IPS DF 19.7 (cell line): ENCODE measurements around the gene TRHDE.

Source experiments
- DNase-seq: peaks from one replicate; pipeline ENCODE4 v3.0.0-alpha.2; 2013; ENCODE audit warnings: low read depth, low spot score

TRHDE gene

DNA sequence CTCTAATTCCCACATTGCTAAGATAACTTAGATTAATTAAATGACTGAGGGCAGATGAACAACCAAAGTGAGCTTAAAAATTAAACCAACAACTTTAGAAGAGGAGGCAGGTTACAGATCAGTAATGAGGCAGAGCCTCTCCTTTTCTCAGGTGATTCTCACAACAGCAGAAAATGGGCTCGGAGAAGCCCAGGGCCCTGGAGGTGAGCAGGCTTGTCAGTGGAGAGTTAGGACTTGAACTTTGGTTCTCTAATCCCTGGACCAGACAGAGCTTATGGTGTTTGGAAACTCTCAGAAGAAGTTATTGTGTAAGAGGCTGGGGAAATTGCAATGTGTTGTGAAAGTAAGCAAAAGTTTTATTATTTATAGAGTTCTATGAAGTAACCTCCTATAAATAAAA is 2.8 kb downstream of the TRHDE start:
- DNase-seq, result no peak

DNA sequence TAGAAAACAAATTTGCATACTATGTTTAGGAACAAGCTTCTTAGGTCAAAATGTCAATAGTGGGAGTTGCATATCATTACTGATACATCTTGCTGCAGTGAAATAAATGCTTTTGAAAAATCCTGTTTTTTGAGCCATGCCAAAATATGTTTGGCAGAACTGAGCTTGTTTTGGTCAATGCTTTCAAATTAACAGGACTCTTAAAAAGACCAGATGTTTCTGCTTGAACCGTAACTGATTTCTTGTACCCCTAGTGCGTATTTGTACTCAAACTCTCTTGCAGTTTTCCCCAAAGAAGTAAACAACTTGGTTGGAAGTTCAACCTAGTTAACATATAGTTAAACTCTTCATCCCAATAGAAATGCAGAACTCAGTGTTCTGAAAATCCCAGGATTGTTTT is 3.4 kb downstream of the TRHDE start:
- DNase-seq, result no peak

DNA sequence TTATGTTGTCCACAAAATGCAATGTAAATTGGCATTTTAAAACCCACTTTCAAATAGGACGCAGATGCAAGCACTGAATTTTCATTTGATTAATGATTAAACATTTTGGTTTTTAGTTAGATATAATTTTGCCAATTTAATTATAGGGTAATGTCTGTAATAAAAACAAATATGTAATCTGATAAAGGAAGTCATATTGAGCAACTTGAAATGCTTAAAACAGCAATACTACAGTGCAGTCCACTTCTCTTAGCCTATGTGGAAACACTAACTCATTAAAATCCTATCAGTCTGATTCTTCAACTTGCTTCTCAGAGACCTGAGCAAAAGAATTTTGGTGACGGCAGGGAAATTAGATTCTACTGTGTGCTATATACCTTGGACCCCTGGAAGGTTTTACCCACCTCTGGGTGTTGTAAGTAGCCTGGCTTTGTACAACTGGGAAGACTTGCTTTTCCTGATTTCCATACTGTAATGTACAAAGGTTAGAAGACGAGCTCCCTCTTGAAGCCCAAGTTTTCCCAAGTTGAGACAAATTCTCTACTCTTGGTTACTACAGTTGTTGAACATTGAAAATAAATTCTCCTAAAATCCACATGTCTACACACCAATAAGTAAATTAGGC is 4.1 kb downstream of the TRHDE start:
- no peak for DNase-seq

DNA sequence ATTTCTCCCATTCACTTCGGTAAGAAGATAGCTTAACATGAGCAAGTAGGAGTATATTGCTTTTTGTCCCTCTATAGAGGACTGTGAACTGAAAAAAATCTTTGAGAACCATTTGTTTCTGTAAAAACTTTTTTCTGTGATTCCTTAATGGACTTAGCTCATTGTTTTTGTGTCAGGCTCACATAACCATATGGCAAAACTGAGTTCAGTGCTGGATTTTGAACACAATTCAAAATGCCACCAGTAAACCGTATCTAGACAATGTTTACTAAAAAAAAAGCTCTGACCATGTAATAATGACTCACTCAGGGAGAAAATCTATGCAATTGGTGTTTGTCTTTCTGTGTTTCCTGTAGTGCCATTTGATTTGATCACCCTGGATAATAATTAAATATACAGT is 5.2 kb downstream of the TRHDE start:
- DNase-seq, result no peak

DNA sequence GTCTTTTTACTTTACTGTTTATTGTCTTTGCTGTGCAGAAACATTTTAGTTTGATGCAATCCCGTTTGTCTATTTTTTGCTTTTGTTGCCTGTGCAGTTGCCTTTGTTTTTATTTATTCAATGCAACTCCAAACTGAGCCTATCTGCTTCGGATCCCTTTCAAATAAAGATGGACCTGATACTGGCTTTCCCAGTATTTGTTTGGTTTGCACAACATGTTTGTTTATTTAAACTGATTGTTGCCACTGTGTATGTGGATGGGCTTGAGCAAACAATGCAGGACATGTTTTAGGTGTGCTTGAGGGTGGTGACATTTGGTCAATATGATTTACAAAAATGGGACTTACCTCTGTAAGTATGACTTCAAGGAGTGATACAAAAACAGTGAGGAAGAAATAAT is 6.7 kb downstream of the TRHDE start:
- DNase-seq, result no peak

DNA sequence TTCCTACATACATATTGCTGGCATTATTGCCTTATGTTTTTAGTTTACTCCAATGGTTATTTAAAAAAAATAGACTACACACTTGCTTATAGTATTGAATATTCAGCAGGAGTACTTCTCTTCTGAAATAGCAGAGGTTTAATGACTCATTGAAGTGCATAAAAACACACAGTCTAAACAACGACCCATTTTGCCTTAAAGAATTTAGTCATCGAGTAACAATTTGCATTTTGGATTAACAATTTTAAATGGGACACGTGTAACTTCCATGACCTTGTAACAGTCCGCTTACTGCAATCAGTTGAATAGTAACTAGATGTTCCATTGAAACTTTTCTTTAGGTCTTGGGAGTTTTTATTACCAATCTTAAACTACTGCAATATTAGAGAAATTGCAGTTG is 9.0 kb downstream of the TRHDE start:
- DNase-seq, result no peak

DNA sequence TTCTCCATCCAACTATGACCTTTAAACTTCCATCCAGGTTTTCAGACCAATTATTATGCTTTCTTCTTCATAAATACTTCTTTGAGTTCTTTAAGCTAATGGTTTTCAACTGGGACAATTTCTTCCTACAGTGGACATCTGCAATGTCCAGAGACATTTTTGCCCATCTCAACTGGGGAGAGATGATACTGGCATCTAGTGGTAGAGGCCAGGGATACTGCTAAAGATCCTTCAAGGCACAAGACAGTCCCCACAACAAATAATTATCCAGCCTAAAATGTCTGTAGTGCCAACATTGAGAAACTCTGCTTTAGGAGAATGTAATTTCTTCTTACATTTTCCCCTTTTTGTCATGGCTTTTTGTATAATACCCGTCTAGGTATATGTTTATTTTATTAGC is 10.6 kb downstream of the TRHDE start:
- DNase-seq, result no peak

DNA sequence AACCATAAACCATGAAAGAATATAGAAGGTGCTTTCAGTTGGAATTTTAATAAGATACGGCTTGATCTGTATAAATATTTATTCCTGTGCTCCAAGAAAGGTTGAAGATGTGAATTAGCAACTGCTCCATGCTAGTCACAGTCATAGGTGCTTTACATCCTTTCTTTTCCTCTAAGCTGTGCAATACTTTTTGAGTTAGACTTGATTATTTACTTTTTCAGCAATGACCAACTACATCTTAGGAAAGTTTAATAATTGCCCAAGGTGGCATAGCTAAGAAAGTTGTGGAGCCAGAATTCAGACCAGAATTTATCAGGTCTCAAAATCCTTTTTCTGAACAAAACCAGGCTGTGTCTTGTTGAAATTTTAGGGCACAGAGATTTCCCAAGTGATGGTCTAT is 13.7 kb downstream of the TRHDE start:
- DNase-seq, result no peak

DNA sequence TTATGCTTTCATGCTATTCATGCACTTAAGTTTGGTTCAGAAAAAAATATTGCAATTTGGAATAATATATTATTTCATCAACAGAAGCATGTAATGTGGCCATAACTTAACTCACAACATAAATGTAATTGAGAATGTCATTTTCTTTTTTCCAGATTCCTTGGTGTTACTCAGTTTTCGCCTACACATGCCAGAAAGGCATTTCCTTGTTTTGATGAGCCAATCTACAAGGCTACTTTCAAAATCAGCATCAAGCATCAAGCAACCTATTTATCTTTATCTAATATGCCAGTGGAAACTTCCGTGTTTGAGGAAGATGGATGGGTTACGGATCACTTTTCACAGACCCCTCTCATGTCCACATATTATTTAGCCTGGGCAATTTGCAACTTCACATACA is 14.4 kb downstream of the TRHDE start:
- DNase-seq, result no peak

DNA sequence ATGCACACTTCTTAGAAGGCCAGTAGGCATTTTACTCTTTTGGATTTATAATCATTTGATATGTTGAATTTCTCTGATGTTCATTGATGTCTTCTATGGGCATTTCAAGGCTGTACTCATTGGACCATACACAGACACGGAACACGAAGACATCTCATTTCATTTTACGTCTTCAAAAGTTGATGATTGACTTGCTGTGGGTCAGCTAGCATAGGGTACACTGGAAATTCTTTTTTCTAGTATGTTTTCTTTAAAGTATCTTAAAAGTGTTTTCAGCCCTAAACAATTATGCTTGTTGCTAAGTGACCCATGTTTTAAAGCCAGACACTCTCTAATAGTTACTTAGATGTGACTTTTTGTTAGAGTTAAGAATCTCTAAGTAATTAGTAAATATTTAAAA is 16.3 kb downstream of the TRHDE start:
- no peak for DNase-seq

DNA sequence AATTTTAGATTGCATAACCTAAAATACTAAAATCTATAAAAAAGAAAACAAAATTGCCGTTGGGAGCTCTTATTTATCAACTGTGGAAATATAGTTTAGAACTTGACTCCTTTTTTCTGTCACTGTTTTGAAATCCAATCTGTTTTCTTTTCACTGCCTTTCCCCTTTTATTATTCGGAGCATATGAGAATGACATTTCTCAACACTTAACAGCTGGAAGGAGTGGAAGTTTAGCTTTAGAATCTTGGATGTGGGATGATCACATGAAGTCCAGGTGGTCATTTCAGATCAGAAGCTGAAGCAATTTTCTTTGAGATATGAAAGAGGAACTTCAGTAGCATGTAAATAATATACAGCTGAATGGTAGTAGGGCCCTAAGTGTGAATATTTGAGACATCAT is 16.7 kb downstream of the TRHDE start:
- no peak for DNase-seq

DNA sequence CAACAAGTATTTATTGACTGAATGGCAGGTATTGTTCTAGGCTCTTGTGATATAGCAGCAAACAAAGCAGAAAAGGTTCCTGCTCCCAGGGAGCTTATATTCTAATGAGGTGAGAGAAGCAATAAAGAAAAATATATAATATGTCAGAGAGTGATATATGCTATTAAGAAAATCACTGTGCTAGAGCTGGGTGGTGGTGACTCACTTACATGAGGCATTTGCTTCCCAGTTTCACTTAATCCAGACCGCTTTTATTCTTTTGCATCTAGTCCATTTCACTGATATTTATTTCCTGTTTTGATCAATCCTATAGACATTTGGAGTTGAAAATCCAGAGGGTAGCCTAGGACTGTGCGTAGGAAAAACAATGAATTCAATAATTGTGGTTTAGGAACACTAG is 17.5 kb downstream of the TRHDE start:
- no peak for DNase-seq

DNA sequence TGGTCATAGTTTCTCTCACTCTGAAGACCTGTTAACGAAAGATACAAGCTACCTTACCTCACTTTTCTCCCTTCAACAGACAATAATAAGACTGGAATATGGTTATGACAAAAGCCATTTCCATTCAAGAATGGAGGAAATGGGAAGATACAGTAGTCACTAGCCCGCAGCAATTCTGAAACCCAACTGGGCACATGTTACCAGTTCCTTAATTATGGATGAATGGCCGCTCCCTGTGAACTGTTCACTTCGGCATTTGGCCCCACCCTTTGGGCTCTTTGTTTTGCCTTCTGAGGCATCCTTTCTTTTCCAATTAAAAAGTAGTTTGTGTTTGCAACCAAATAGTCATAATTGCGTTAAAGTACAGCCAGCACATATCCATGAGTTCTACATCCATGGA is 19.0 kb downstream of the TRHDE start:
- DNase-seq, result no peak

DNA sequence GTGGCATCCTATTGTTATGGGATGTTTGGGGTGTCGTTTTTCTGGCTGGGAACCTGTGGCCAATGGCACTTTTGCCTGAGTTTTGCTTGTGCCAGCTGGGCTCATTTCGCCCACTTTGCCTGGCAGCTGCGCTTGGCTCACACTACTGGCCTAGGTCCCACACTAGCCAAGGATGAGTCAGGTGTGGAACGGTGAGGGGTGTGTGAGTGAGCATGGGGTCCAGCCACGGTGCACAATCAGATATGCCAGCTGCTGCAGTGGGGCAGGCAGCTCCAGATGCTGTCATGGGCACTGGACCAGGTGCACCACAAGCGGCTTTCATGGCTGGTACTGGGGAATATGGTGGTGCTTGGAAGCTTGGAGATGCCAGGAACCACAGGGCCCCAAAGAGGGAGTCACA is 21.5 kb downstream of the TRHDE start:
- DNase-seq, result no peak

DNA sequence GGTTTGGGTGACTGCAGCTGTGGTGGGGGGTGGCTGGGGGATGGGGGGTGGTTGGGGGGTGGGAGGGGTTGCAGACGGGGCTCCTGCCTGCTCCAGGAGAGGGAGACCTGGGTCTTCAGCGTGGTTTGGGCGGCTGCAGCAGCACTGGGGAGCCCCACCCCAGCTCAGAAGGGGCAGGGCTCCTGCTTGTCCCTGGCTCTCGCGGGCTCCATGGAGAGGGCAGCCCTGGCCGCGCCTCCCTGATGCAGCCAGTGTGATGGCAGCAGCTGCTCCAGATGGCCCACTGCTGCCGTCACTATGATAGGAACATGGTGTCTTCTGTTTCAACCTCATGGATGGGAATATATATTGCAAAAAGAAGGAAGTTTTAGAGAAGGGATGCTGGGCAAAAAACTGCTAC is 22.9 kb downstream of the TRHDE start:
- no peak for DNase-seq

DNA sequence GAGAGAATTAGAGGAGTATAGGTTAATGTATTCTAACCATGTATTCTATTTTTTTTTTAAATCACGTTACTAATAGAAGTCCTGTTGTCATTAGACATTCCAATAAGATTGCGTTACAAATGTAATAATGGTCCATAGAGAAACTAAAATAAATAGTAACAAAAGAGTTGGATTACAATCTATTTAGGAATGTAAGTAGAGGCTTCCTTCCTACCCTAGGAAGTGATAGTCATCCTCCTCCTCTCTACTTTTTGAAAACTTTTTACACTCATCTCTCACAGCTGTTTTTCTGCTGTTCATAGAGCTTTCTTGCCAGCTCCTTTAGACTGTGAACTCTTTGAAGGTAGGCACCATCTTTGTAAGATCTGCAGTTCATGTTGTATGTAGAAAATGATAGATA is 23.6 kb downstream of the TRHDE start:
- DNase-seq, result no peak

DNA sequence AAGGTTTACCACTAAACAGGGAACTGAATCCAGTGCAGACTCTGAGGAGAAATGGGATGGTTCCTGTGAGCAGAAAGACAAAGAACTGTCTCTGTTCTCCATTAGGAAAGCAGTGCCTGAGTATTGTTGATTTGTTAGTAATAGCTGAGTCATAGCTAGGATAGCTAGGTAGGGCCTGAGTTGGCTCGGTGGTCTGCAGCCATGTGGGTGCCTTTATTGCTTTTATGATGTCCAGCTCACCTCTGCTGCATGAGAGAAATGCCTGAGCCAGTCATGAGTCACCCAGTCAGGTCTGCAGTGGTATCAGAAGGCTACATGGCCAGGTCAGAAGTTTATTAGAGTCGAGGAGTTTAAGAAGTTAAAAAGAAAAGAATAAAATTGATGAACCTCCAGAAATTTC is 24.2 kb downstream of the TRHDE start:
- DNase-seq, result no peak

DNA sequence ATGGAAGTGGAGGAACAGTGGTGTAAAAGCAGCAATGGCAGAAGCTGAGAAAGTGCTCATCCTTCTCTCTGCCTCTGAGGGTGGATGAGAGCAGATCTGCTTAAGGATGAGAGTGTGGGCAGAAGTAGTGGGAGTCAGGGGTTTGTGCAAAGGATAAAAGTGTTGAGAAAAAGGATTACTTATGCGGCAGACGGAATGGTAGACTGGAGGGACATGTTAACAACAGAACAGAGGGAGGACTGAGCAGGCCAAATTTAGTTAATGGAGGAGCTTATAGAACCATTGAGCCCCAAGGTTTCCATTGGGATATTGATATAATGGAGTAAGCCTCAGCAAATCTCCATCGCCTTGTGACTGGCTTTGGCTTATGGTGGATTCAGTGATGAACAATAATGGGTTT is 25.5 kb downstream of the TRHDE start:
- DNase-seq, result no peak

DNA sequence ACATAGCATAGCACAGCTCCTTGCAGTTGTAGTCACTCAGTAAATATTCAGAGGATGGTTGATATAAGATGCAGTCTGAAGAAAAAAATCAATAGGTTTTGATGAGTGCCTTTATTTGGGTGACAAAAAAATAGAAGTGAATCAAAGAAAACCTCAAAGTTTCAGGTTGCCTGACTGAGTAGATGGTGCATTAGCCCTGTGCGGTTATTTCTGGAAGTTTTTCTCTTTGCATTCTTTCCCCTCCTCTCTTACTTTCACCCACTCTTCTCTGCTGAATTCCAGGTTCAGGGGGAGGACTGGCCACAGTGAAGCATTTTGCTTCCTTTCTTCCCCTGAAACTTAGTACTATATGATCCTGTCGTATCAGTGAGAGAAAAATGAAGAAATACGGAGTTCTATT is 28.6 kb downstream of the TRHDE start:
- DNase-seq, result no peak

DNA sequence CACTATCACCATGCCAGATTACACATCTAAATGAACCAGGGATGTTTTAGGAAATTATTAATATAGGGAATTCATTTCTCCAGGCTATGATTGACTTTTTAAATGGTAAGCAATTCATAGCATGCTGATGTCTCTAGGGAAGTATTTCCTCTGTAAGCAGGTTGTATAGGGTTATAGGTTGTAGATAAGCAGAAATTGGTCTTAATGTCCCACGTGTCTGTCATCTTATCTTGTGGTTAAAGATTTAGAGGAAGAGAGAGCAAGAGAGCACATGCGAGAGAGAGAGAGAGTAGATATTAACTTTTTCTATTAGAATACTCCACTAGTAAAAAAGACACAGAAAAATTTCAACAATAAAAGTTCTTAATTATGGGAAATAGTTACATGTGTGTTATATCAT is 32.6 kb downstream of the TRHDE start:
- DNase-seq, result no peak

DNA sequence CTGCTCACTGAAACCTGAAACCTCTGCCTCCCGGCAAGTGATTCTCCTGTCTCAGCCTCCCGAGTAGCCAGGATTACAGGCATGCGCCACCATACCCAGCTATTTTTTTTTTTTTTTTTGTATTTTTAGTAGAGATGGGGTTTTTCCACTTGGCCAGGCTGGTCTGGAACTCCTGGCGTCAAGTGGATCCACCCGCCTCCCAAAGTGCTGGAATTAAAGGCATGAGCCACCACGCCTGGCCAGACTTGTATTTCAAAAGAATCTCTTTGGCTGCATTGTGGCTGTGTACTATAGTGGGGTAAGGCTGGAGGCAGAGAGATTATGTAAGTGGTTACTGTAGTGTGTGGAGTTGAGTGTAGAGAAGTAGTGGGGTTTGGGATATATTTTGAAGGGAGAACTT is 35.1 kb downstream of the TRHDE start:
- no peak for DNase-seq

DNA sequence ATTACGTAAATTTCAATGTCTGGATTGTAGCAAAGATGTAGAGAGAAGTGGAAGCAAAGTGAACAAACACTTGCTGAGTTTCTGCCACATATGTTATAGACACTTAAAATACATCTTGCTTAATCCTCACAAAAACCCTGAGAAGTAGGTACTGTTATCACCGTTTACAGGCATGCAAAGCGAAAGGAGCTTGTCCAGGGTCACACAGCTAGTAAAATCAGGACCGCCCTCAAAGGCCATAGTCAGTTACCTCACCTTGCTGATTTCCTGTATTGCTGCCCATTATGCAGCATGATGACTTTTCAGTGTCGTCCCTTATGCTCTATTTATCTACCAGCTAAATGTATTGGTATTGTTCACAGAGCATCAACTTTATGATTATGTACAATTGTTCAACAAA is 39.8 kb downstream of the TRHDE start:
- DNase-seq, result no peak

DNA sequence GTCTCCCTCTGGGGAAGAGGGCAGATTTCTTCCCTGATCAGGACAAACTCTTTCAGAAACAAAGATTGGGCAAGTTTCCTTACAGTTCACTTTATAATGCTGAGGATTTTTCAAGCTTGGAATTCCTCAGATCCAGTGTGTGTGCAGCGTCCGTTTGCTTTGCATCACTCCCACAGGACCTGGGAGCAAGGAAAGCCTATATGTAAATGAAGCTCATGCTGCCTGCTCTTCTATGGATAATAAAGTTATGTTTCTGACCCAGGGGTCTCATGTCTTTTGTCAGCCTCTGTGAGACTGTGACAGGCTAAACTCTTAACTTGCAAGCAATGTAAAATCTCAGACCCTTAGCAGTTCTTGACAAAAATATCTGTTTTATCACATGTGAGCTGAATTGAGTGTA is 41.6 kb downstream of the TRHDE start:
- no peak for DNase-seq

DNA sequence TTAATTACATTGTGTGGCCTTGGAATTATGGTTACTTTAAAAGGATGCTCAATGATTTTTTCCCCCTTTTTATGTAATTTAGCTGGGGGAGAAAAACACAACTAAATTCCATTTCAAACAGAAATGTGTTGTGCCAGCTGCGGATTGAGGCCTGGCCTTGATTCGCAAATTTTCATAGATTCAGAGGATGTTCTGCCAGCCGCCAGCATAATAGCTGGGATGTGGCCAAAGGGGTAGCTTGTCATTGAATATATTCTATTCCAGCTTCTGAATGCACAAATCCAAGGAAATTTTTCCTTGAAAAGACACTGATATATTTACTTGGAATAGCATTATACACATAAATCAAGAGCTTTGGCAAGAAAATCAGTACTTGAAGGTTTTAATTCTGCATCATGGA is 43.7 kb downstream of the TRHDE start:
- no peak for DNase-seq

DNA sequence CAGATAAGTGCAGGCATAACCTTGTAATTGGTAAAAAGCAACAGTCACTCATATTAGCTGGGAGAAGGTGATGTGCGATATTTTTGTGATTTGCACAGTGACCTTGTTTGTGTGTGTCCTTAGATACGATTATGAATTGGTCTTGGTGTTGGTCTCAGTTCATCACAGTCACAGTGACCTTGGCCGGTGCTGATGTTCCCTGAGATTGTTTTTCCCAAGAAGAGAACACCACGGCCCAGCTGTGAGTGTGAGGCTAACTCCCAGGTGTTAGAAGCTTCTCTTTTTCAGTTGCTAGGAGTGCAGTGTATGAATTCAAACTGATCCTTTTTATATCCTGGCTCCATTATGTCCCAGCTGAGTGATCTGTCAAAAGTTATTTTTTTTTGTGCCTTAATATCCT is 46.2 kb downstream of the TRHDE start:
- DNase-seq, result no peak
